HepG2 (cell line): ENCODE measurements around the gene ALG5. TPM values are rescaled to one million over a fixed set of nuclear protein-coding genes. Genes with fewer than 3 reads are reported as not detected.

ENCODE experiments used
- ARHGAP35 ChIP-seq: sonication (generic); formaldehyde crosslinking; IDR thresholded peaks from 2 replicates; pipeline ENCODE4 v1.9.0; 2022; ENCODE audit warnings: mild to moderate bottlenecking, inconsistent platforms, moderate library complexity, missing genetic modification reagents, borderline replicate concordance
- CERS6 ChIP-seq: sonication (generic); formaldehyde crosslinking; IDR thresholded peaks from 2 replicates; pipeline ENCODE4 v1.5.0; 2020; ENCODE audit warnings: missing genetic modification reagents
- CHD2 ChIP-seq: IDR thresholded peaks from 2 replicates; pipeline ENCODE4 v1.6.1; 2011; ENCODE audit warnings: low read depth, low read length, improper control_type of control experiment
- CREM ChIP-seq, 2 experiments: sonication (generic) in 1 of 2; formaldehyde crosslinking in 1 of 2; IDR thresholded peaks; 2 replicates each; pipeline versions ENCODE4 v1.4.0 to v1.6.1; 2016 to 2020; ENCODE audit warnings: antibody characterized with exemption in 1 of 2, mild to moderate bottlenecking in 1 of 2, missing genetic modification reagents in 1 of 2
- MTA1 ChIP-seq: sonication (generic); formaldehyde crosslinking; IDR thresholded peaks from 2 replicates; pipeline ENCODE4 v1.4.0; 2020; ENCODE audit warnings: missing genetic modification reagents, mild to moderate bottlenecking, borderline replicate concordance
- NFAT5 ChIP-seq: sonication (generic); formaldehyde crosslinking; IDR thresholded peaks from 2 replicates; pipeline ENCODE4 v1.4.0; 2020; ENCODE audit warnings: missing genetic modification reagents
- NKX3-1 ChIP-seq: sonication (generic); formaldehyde crosslinking; IDR thresholded peaks from 2 replicates; pipeline ENCODE4 v1.5.0; 2020; ENCODE audit warnings: missing genetic modification reagents
- TOPORS ChIP-seq: sonication (generic); formaldehyde crosslinking; IDR thresholded peaks from 2 replicates; pipeline ENCODE4 v1.8.0; 2023; ENCODE audit warnings: mild to moderate bottlenecking, missing genetic modification reagents
- U2AF2 ChIP-seq: fragments of 200-400 bp; formaldehyde crosslinking; IDR thresholded peaks from 2 replicates; pipeline ENCODE4 v1.6.1; 2017; ENCODE audit warnings: low read depth, mild to moderate bottlenecking, low read length
- ZBED4 ChIP-seq: sonication (generic); formaldehyde crosslinking; IDR thresholded peaks from 2 replicates; pipeline ENCODE4 v1.4.0; 2020; ENCODE audit warnings: missing genetic modification reagents, borderline replicate concordance
- ZBTB20 ChIP-seq: sonication (generic); formaldehyde crosslinking; IDR thresholded peaks from 2 replicates; pipeline ENCODE4 v1.8.1; 2023; ENCODE audit warnings: missing genetic modification reagents, low read depth, mild to moderate bottlenecking, borderline replicate concordance
- ZBTB46 ChIP-seq: sonication (generic); formaldehyde crosslinking; IDR thresholded peaks from 2 replicates; pipeline ENCODE4 v1.4.0; 2020; ENCODE audit warnings: mild to moderate bottlenecking, missing genetic modification reagents, borderline replicate concordance
- ZNF343 ChIP-seq: sonication (generic); formaldehyde crosslinking; IDR thresholded peaks from 2 replicates; pipeline ENCODE4 v1.4.0; 2020; ENCODE audit warnings: mild to moderate bottlenecking, missing genetic modification reagents
- ZNF382 ChIP-seq: sonication (generic); formaldehyde crosslinking; IDR thresholded peaks from 2 replicates; pipeline ENCODE4 v1.5.0; 2020; ENCODE audit warnings: missing genetic modification reagents, mild to moderate bottlenecking, borderline replicate concordance
- ZNF780A ChIP-seq: sonication (generic); formaldehyde crosslinking; IDR thresholded peaks from 2 replicates; pipeline ENCODE4 v1.8.0; 2022; ENCODE audit warnings: mild to moderate bottlenecking, missing genetic modification reagents, moderate library complexity
- ZNF782 ChIP-seq: sonication (generic); formaldehyde crosslinking; IDR thresholded peaks from 2 replicates; pipeline ENCODE4 v1.4.0; 2020; ENCODE audit warnings: missing genetic modification reagents, mild to moderate bottlenecking, borderline replicate concordance
- polyA plus RNA-seq, 8 experiments: library from polyadenylated mRNA; depleted of rRNA in 3 of 8; stranded (reverse) in 7 of 8; unstranded in 1 of 8; fragments of >200 nt; fragmentation: Illumina TruSeq in 4 of 8; extraction: Trizol in 4 of 8; gene quantifications; 2 replicates each; pipeline versions ENCODE4 v1.2.1 to v1.2.3, GENCODE V29; 2011 to 2016; ENCODE audit warnings: low read depth in 4 of 8, missing spikeins in 1 of 8, mixed read lengths in 1 of 8; ENCODE audit not compliant: insufficient read depth in 1 of 8
- total RNA-seq, 5 experiments: library from RNA; depleted of rRNA; stranded (reverse); fragments of >200 nt; fragmentation: Illumina TruSeq; extraction: Trizol; gene quantifications; 2 replicates each; pipeline ENCODE4 v1.2.3, GENCODE V29; 2016; ENCODE audit warnings: low read depth in 1 of 5

The ALG5 gene
- total and polyA plus RNA-seq, 2 of the 13 experiments (the other 11 are each of a cell fraction or from before 2014, with no cell fraction given), result 27.8 to 51.1 TPM

- TF ChIP-seq ZBED4 (CRISPR knock-in tag), result peak; percentile 79; the same call in 1 of the 2 replicates
- no peak for TF ChIP-seq ARHGAP35 (CRISPR knock-in tag)
- no peak for TF ChIP-seq NKX3-1 (CRISPR knock-in tag)
- peak; percentile 12; the same call in 1 of the 2 replicates for TF ChIP-seq MTA1 (CRISPR knock-in tag)
- TF ChIP-seq ZNF782 (CRISPR knock-in tag), result no peak
- no peak for TF ChIP-seq ZNF382 (CRISPR knock-in tag)
- no peak for TF ChIP-seq CREM (IDR thresholded peaks at IDR 0.05)
- no peak for TF ChIP-seq CREM (CRISPR knock-in tag; IDR thresholded peaks at IDR 0.05)
- no peak for TF ChIP-seq ZNF343 (CRISPR knock-in tag)
- TF ChIP-seq TOPORS (CRISPR knock-in tag), result no peak
- peak; percentile 77; the same call in 1 of the 2 replicates for TF ChIP-seq NFAT5 (CRISPR knock-in tag)
- no peak for TF ChIP-seq U2AF2
- no peak for TF ChIP-seq CHD2
- no peak for TF ChIP-seq ZBTB46 (CRISPR knock-in tag)
- no peak for TF ChIP-seq CERS6 (CRISPR knock-in tag)
- no peak for TF ChIP-seq ZBTB20 (CRISPR knock-in tag)
- no peak for TF ChIP-seq ZNF780A
Observed at GRCh38 chr13:36999054-36999714, at the start of gene ALG5 (continued).
